ENCODE results near the gene DLG5.

The DLG5 gene

DNA sequence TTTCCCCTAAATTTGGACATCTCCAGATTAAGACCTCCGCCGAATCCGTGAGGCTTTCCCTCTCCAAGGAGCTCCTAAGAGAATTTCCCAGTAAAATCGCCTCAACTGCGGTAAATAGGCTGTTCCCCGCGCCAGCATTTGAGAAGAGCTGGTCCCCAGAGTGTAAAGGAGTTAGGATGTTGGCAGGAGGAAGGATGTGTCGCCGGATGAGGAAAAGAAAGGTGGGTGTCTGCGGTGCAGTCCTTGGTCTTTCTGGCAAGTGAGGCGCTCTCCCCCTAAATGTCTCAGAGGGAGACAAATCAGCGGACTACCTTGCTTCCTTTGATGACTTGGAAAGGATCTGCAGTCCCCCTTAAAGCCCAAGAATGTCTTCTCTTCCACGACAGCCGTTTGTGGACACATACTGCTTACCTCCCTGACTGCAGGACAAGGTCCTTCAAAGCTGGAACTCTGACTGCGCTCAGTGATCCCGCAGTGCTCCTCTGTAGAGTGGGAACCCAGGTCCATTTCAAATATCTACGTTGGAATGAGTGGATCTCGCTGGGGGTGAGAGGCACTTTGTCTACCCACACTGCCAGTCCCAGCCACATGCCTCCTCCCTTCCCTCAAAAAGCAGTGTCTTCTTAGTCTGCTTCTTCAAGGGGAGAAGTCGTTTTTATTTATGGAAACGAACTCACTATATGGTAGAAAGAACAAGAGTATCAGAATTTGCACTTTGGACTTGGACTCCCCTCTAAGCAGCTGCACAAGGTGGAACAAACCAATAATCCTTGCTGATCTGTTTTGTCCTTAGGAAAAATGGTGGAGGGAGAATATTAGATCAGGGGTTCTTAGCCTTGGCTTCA, 1.1 kb upstream of the DLG5 start:
- TF ChIP-seq, protein P1, sequence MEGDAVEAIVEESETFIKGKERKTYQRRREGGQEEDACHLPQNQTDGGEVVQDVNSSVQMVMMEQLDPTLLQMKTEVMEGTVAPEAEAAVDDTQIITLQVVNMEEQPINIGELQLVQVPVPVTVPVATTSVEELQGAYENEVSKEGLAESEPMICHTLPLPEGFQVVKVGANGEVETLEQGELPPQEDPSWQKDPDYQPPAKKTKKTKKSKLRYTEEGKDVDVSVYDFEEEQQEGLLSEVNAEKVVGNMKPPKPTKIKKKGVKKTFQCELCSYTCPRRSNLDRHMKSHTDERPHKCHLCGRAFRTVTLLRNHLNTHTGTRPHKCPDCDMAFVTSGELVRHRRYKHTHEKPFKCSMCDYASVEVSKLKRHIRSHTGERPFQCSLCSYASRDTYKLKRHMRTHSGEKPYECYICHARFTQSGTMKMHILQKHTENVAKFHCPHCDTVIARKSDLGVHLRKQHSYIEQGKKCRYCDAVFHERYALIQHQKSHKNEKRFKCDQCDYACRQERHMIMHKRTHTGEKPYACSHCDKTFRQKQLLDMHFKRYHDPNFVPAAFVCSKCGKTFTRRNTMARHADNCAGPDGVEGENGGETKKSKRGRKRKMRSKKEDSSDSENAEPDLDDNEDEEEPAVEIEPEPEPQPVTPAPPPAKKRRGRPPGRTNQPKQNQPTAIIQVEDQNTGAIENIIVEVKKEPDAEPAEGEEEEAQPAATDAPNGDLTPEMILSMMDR (IDR thresholded peaks at IDR 0.05), result no peak

DNA sequence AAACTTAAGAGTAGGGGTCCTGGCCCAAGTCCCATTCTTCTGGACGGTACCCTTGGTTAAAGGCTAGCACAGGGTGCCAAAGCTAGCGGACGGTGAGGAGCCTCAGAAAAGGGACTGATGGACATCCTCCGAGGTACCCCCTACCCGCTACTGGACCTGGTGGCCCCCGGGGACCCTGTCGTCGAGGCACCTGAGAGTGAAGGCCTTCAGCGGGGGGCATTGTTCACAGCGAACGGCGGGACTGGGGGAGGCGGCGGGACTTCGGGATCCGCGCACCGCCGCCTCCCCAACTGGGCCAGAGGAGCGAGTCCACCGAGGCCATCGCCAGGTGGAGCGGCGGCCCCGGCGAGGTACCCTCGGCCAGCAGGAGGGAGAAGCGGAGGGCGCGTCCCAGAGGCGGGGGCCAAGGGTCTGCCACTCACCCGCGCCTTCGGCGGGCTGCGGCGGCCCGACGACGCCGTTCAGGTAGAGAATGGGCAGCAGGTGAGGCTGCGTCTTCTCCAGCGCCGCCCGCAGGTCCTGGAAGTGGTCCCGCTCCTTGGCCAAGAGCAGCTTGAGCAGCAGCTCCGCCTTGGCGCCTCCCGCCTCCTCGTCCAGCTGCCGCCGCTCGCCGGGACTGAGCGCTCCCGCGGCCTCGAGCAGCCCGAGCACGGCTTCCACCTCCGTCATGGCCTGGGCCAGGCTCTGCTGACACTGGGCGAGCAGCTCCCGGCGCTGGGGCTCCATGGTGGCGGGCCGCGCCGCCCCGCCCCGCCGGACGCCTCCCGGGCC, 575 bp downstream of the DLG5 start:
- TF ChIP-seq, protein P1 (IDR thresholded peaks at IDR 0.05), result peak; percentile 29; the same call in 1 of the 2 replicates

DNA sequence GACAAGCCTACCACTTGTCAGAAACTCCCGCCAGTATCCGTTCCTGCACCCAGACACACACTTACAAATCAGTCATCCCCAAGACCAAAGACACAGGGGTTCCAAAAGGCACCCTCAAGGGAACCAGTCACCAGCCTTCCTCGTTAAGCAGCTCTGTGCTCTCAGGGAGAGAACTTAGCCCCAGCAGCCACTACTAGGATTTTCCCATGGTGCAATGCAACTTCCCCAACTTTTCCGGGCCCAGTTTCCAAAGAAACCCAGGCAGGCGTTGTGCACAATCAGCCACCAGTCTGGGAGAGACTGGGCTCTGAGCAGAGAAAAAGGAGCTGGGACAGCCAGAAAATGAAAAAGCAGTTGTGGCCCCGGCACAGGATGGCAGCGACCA, 1.2 kb downstream of the DLG5 start:
- TF ChIP-seq, protein P1 (IDR thresholded peaks at IDR 0.05), result no peak

DNA sequence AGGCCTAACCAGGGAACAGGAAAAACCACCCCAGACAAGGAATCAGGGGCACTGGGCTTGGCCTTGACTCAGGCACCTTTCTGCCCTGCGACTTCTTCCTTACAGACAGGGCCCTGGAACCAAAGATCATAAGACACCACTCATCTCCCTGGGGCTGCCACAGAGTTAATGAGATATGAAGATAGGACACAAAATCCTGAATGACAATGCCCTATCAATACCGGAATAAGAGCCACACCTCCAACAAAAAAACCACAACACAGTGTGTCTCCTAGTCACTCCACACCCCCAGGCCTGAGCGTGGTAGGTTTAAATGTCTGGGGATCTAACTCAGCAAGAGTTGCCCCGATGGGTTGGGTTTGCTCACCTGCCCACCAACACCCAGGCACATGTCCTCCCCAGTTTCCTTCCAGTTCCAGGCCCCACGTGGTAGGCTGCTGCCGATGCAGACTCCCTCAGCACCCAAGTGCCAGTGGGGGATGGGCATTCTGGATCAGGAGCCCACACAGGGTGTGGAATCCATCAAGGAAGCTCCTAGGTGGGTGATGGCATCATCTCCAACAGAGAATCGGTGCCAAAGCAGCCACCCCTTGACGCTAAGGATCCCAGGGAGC, 3.9 kb downstream of the DLG5 start:
- TF ChIP-seq, protein P1 (IDR thresholded peaks at IDR 0.05), result no peak

DNA sequence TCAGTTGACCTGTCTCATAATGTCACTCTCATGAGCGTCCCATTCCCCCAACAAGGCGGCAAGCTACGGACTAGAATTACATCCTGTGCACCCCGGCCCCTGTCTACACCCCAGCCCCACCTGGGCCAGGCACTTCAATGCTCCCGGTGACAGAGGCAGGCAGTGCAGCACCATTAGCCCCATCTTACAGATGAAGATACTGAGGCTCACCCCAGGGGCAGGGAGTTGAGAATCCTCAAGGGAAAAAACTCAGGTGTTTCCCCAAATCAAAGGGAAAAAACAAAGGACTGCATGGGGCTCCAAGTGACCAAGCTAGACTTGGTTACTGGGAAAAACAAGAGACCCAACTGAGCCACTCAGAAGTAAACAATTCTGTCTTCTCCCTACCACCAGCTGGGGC, 4.5 kb downstream of the DLG5 start:
- TF ChIP-seq, protein P1 (IDR thresholded peaks at IDR 0.05), result no peak

DNA sequence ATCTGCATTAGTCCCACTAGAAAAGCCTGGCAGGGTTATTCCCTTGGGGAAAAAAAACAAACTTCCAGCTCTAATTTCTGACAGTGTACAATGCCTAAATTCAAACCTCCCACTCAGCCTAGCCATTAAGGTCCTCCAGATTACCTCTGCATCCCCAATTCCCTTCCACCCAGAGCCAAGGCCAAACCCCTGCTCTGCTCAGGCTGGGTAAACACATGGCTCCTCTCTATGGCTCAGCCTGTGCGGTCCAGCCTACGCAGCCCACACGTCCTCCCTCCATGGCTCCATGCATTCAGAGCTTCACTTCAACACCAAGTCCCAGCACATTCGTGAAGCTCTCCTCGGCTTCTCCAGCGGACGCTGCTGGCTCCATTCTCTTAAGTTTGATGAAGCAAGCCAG, 5.2 kb downstream of the DLG5 start:
- TF ChIP-seq, protein P1 (IDR thresholded peaks at IDR 0.05), result no peak

DNA sequence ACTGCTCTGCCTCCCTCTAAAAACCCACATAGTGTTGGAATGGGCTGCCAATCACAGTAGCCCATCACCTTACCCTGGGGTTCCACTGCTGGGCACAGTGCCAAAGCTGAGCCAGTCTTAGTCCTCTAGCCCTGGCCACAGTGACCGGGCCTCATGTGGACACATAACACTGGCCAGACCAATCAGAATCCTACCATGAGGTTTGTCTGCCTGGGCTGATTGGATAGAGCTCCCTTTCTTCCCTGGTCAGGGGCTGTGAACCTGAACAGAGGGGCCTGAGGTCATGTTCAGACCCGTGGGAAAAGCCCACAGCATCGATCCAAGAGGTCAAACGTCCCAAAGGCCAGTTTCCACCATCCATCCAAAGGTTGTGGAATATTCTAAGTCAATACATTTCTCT, 6.1 kb downstream of the DLG5 start:
- TF ChIP-seq, protein P1 (IDR thresholded peaks at IDR 0.05), result no peak
